H1 (cell line): ENCODE measurements around the gene HSD17B2. TPM values are rescaled to one million over a fixed set of nuclear protein-coding genes. Genes with fewer than 3 reads are reported as not detected.

ENCODE experiments used
- EP300 ChIP-seq, 2 experiments: IDR thresholded peaks; 1 replicate in 1 of 2; 2 replicates in 1 of 2; pipeline ENCODE4 v1.6.1; 2011 to 2012; ENCODE audit warnings: low read depth in 2 of 2, low read length in 2 of 2, mild to moderate bottlenecking in 2 of 2, borderline replicate concordance in 1 of 2, inconsistent platforms in 1 of 2, moderate library complexity in 1 of 2
- EZH2 ChIP-seq: fragments of 200-600 bp; sonication (generic); IDR thresholded peaks from 2 replicates; pipeline ENCODE4 v1.7.1; 2012; ENCODE audit warnings: low read depth, mild to moderate bottlenecking, moderate library complexity, low read length, inconsistent platforms; ENCODE audit not compliant: severe bottlenecking
- KDM4A ChIP-seq: IDR thresholded peaks from one replicate; pipeline ENCODE4 v1.7.1; 2012; ENCODE audit warnings: low read depth, mild to moderate bottlenecking, moderate library complexity, low read length, inconsistent platforms; ENCODE audit not compliant: severe bottlenecking
- KDM5A ChIP-seq: fragments of 200-600 bp; IDR thresholded peaks from 2 replicates; pipeline ENCODE4 v1.7.1; 2012; ENCODE audit warnings: mild to moderate bottlenecking, low read length, inconsistent platforms, mixed read lengths
- POLR2A ChIP-seq, 2 experiments: IDR thresholded peaks; 1 replicate in 1 of 2; 2 replicates in 1 of 2; pipeline ENCODE4 v1.6.1; 2011; ENCODE audit warnings: low read depth in 2 of 2, low read length in 2 of 2, mild to moderate bottlenecking in 2 of 2; ENCODE audit errors: control extremely low read depth in 1 of 2
- POU5F1 ChIP-seq: IDR thresholded peaks from 2 replicates; pipeline ENCODE4 v1.6.1; 2011; ENCODE audit warnings: low read depth, mild to moderate bottlenecking, low read length, moderate library complexity
- TCF12 ChIP-seq: IDR thresholded peaks from 2 replicates; pipeline ENCODE4 v1.6.1; 2011; ENCODE audit warnings: low read depth, mild to moderate bottlenecking, low read length
- polyA plus RNA-seq, 7 experiments: library from polyadenylated mRNA; depleted of rRNA in 3 of 7; stranded (reverse) in 5 of 7; unstranded in 2 of 7; fragments of >200 nt in 5 of 7; fragments of 200-250 nt in 2 of 7; gene quantifications; 1 replicate in 5 of 7; 2 replicates in 1 of 7; 4 replicates in 1 of 7; pipeline versions ENCODE4 v1.2.1 to v1.2.3, GENCODE V29; 2011 to 2013; ENCODE audit warnings: missing spikeins in 2 of 7, mixed read lengths in 2 of 7
- total RNA-seq: library from RNA; stranded (reverse); fragmentation: NEBNext Ultra II Directional; extraction: Animal tissue kit (Norgen Biotek cat#: 25700); gene quantifications from 2 replicates; pipeline ENCODE4 v1.2.1, GENCODE V29; 2021
- TF ChIP-seq, protein P1 (sequence below): IDR thresholded peaks from 2 replicates; pipeline ENCODE4 v1.6.1; 2012; ENCODE audit warnings: inconsistent platforms

Gene HSD17B2
- total and polyA plus RNA-seq, 2 of the 8 experiments (the other 6 are each of a cell fraction or from before 2014, with no cell fraction given), result not detected

- TF ChIP-seq, protein P1, sequence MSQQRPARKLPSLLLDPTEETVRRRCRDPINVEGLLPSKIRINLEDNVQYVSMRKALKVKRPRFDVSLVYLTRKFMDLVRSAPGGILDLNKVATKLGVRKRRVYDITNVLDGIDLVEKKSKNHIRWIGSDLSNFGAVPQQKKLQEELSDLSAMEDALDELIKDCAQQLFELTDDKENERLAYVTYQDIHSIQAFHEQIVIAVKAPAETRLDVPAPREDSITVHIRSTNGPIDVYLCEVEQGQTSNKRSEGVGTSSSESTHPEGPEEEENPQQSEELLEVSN, result no peak
- TF ChIP-seq EP300 (IDR thresholded peaks at IDR 0.05; ENCODE audit: borderline replicate concordance in 1 of 2, low read depth in 2 of 2, low read length in 2 of 2) (no peak), POU5F1 (no peak), KDM5A (no peak), TCF12 (no peak), EZH2 (no peak), KDM4A (no peak), POLR2A (IDR thresholded peaks at IDR 0.05; ENCODE audit: control extremely low read depth in 1 of 2, low read depth in 2 of 2, low read length in 2 of 2) (no peak)
- TF ChIP-seq, all 59 proteins: peak for 0
These were observed 44.8 kb downstream of the HSD17B2 start (continued) for GRCh38 chr16:82079892-82080291.
